ENCODE results near the gene FEZF2. TPM values are rescaled to one million over a fixed set of nuclear protein-coding genes. Genes with fewer than 3 reads are reported as not detected.

Gene FEZF2
- total RNA-seq, 1 experiment from 2014 or later = 0.14 TPM

GRCh38 chr3:62368705-62369475, 4.5 kb downstream of the FEZF2 start:
- Histone ChIP-seq H3K27me3 (ENCODE audit: control insufficient read depth, insufficient read depth, low read length) (peaks cover 98% of the 10 kb centered on the region), H3K36me3 (replicated peaks; ENCODE audit: control insufficient read depth, insufficient read depth, low read length) (no peaks in the 10 kb centered on the region), H3K4me3 (ENCODE audit: insufficient read depth, low read depth, low read length) (peak overlapping the region; percentile 51)
- DNase-seq = peak; percentile 87

GRCh38 chr3:62368290-62368704, 5.1 kb downstream of the FEZF2 start:
- no peak for DNase-seq
- H3K27me3 ChIP-seq (ENCODE audit: control insufficient read depth, insufficient read depth, low read length) = peaks cover 94% of the 10 kb centered on the region
- H3K4me3 ChIP-seq (ENCODE audit: insufficient read depth, low read depth, low read length) = peak overlapping the region; percentile 51
- no peaks in the 10 kb centered on the region for H3K36me3 ChIP-seq (replicated peaks; ENCODE audit: control insufficient read depth, insufficient read depth, low read length)

- DNase-seq = peak; percentile 63
- Histone ChIP-seq H3K36me3 (replicated peaks; ENCODE audit: control insufficient read depth, insufficient read depth, low read length) (no peaks in the 10 kb centered on the region), H3K27me3 (ENCODE audit: control insufficient read depth, insufficient read depth, low read length) (peaks cover 89% of the 10 kb centered on the region), H3K4me3 (ENCODE audit: insufficient read depth, low read depth, low read length) (peak overlapping the region; percentile 21)
Measured at GRCh38 chr3:62367763-62368195, 5.6 kb downstream of the FEZF2 start.

GRCh38 chr3:62366126-62366484, 7.2 kb downstream of the FEZF2 start:
- Histone ChIP-seq H3K4me3 (ENCODE audit: insufficient read depth, low read depth, low read length) (no peak overlapping the region), H3K27me3 (ENCODE audit: control insufficient read depth, insufficient read depth, low read length) (peaks cover 72% of the 10 kb centered on the region), H3K36me3 (replicated peaks; ENCODE audit: control insufficient read depth, insufficient read depth, low read length) (no peaks in the 10 kb centered on the region)
- DNase-seq = no peak

GRCh38 chr3:62365391-62366125, 7.8 kb downstream of the FEZF2 start:
- Histone ChIP-seq H3K4me3 (ENCODE audit: insufficient read depth, low read depth, low read length) (peak overlapping the region; percentile 18), H3K36me3 (replicated peaks; ENCODE audit: control insufficient read depth, insufficient read depth, low read length) (no peaks in the 10 kb centered on the region), H3K27me3 (ENCODE audit: control insufficient read depth, insufficient read depth, low read length) (peaks cover 66% of the 10 kb centered on the region)
- peak; percentile 18 for DNase-seq

GRCh38 chr3:62364191-62364590, 9.2 kb downstream of the FEZF2 start:
- no peak overlapping the region for H3K4me3 ChIP-seq (ENCODE audit: insufficient read depth, low read depth, low read length)
- DNase-seq = no peak
- peaks cover 59% of the 10 kb centered on the region for H3K27me3 ChIP-seq (ENCODE audit: control insufficient read depth, insufficient read depth, low read length)
- no peaks in the 10 kb centered on the region for H3K36me3 ChIP-seq (replicated peaks; ENCODE audit: control insufficient read depth, insufficient read depth, low read length)

GRCh38 chr3:62363275-62363674, 10.1 kb downstream of the FEZF2 start:
- Histone ChIP-seq H3K4me3 (ENCODE audit: insufficient read depth, low read depth, low read length) (no peak overlapping the region), H3K27me3 (ENCODE audit: control insufficient read depth, insufficient read depth, low read length) (peaks cover 56% of the 10 kb centered on the region), H3K36me3 (replicated peaks; ENCODE audit: control insufficient read depth, insufficient read depth, low read length) (no peaks in the 10 kb centered on the region)
- no peak for DNase-seq

GRCh38 chr3:62361824-62362223, 11.5 kb downstream of the FEZF2 start:
- H3K4me3 ChIP-seq (ENCODE audit: insufficient read depth, low read depth, low read length) = no peak overlapping the region
- H3K27me3 ChIP-seq (ENCODE audit: control insufficient read depth, insufficient read depth, low read length) = peaks cover 50% of the 10 kb centered on the region
- DNase-seq = peak; percentile 27
- H3K36me3 ChIP-seq (replicated peaks; ENCODE audit: control insufficient read depth, insufficient read depth, low read length) = no peaks in the 10 kb centered on the region

- no peak for DNase-seq
- H3K36me3 ChIP-seq (replicated peaks; ENCODE audit: control insufficient read depth, insufficient read depth, low read length) = no peaks in the 10 kb centered on the region
- peaks cover 50% of the 10 kb centered on the region for H3K27me3 ChIP-seq (ENCODE audit: control insufficient read depth, insufficient read depth, low read length)
- no peak overlapping the region for H3K4me3 ChIP-seq (ENCODE audit: insufficient read depth, low read depth, low read length)
Measured at GRCh38 chr3:62361261-62361660, 12.1 kb downstream of the FEZF2 start.

- DNase-seq = no peak
- no peak overlapping the region for H3K4me3 ChIP-seq (ENCODE audit: insufficient read depth, low read depth, low read length)
- H3K36me3 ChIP-seq (replicated peaks; ENCODE audit: control insufficient read depth, insufficient read depth, low read length) = no peaks in the 10 kb centered on the region
- H3K27me3 ChIP-seq (ENCODE audit: control insufficient read depth, insufficient read depth, low read length) = peaks cover 47% of the 10 kb centered on the region
Measured at GRCh38 chr3:62359531-62359930, 13.8 kb downstream of the FEZF2 start.

- Histone ChIP-seq H3K36me3 (replicated peaks; ENCODE audit: control insufficient read depth, insufficient read depth, low read length) (no peaks in the 10 kb centered on the region), H3K27me3 (ENCODE audit: control insufficient read depth, insufficient read depth, low read length) (peaks cover 40% of the 10 kb centered on the region), H3K4me3 (ENCODE audit: insufficient read depth, low read depth, low read length) (no peak overlapping the region)
- no peak for DNase-seq
Measured at GRCh38 chr3:62356356-62356755, 17.0 kb downstream of the FEZF2 start.

GRCh38 chr3:62355703-62356102, 17.6 kb downstream of the FEZF2 start:
- H3K27me3 ChIP-seq (ENCODE audit: control insufficient read depth, insufficient read depth, low read length) = peaks cover 40% of the 10 kb centered on the region
- no peak overlapping the region for H3K4me3 ChIP-seq (ENCODE audit: insufficient read depth, low read depth, low read length)
- H3K36me3 ChIP-seq (replicated peaks; ENCODE audit: control insufficient read depth, insufficient read depth, low read length) = no peaks in the 10 kb centered on the region
- DNase-seq = no peak

- H3K27me3 ChIP-seq (ENCODE audit: control insufficient read depth, insufficient read depth, low read length) = no peaks in the 10 kb centered on the region
- H3K4me3 ChIP-seq (ENCODE audit: insufficient read depth, low read depth, low read length) = no peak overlapping the region
- no peaks in the 10 kb centered on the region for H3K36me3 ChIP-seq (replicated peaks; ENCODE audit: control insufficient read depth, insufficient read depth, low read length)
- DNase-seq = no peak
Measured at GRCh38 chr3:62343755-62344154, 29.6 kb downstream of the FEZF2 start.

- no peaks in the 10 kb centered on the region for H3K27me3 ChIP-seq (ENCODE audit: control insufficient read depth, insufficient read depth, low read length)
- no peak overlapping the region for H3K4me3 ChIP-seq (ENCODE audit: insufficient read depth, low read depth, low read length)
- no peaks in the 10 kb centered on the region for H3K36me3 ChIP-seq (replicated peaks; ENCODE audit: control insufficient read depth, insufficient read depth, low read length)
- peak; percentile 14 for DNase-seq
Measured at GRCh38 chr3:62335196-62335595, 38.2 kb downstream of the FEZF2 start.

GRCh38 chr3:62332835-62333244, 40.5 kb downstream of the FEZF2 start:
- no peaks in the 10 kb centered on the region for H3K27me3 ChIP-seq (ENCODE audit: control insufficient read depth, insufficient read depth, low read length)
- no peak for DNase-seq
- no peaks in the 10 kb centered on the region for H3K36me3 ChIP-seq (replicated peaks; ENCODE audit: control insufficient read depth, insufficient read depth, low read length)
- H3K4me3 ChIP-seq (ENCODE audit: insufficient read depth, low read depth, low read length) = no peak overlapping the region

Data from H7 (cell line).